ENCODE data around the gene ELOVL6. TPM values are rescaled to one million over a fixed set of nuclear protein-coding genes. Genes with fewer than 3 reads are reported as not detected.

Gene ELOVL6
- total and polyA plus RNA-seq, 9 of the 15 experiments (the other 6 are each of a cell fraction or from before 2014, with no cell fraction given) = 18.3 to 82.6 (median 46.0) TPM

DNA sequence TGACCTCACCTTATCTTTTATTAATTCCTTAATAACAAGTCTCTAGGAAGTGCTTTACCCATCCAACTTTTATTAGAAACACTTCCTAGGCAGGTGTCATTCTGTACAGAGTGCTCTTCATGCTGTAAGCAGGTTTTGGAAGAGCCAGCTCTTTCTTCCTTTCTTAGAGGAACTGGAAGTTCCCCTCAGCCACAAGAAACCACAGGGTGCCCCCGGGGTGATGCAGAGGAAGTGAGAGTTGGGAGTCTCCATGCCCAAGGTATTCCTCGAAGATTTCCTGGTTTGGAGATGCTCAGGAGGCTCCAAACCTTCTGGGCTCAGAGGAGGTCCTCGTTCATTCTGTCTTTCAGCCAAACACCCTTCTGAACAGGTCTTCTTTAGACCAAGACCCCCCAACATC is 201.9 kb downstream of the ELOVL6 start:
- in situ Hi-C loops (cut with MboI) = loop anchor here (5.0 kb wide), 1 partner anchor 521 kb away; no protein-coding TSS in a partner anchor
- FAIRE-seq = no peak

More for the DNA sequence above, 201.9 kb downstream of the ELOVL6 start:
- Histone ChIP-seq H3K27me3 (ENCODE audit: control insufficient read depth in 2 of 2, insufficient read depth in 2 of 2, low read length in 2 of 2) (no peaks in the 10 kb centered on the region), H3K9ac (ENCODE audit: insufficient read depth in 1 of 2, low read depth in 2 of 2, low read length in 2 of 2) (no peak overlapping the region), H3K27ac (ENCODE audit: extremely low read depth, low read depth, low read length) (no peak overlapping the region), H3K79me2 (ENCODE audit: control insufficient read depth, insufficient read depth, low read length) (no peaks in the 10 kb centered on the region), H3K9me3 (replicated peaks; ENCODE audit: control insufficient read depth, insufficient read depth, low read depth, low read length) (no peaks in the 10 kb centered on the region), H3K4me1 (replicated peaks in 1 of 2; ENCODE audit: control insufficient read depth in 2 of 2, insufficient read depth in 2 of 2, low read length in 2 of 2) (no peaks in the 10 kb centered on the region; a peak in 3 of 5 replicates), H2AFZ (ENCODE audit: low read depth, low read length) (no peak overlapping the region), H3K4me2 (ENCODE audit: insufficient read depth, low read length) (no peak overlapping the region), H3K9me1 (ENCODE audit: control insufficient read depth, insufficient read depth, low read length) (no peaks in the 10 kb centered on the region), H3K4me3 (no peak overlapping the region), H4K20me1 (replicated peaks; ENCODE audit: control insufficient read depth, insufficient read depth, low read length) (no peaks in the 10 kb centered on the region), H3K36me3 (ENCODE audit: control insufficient read depth, insufficient read depth, low read length) (no peaks in the 10 kb centered on the region)
- WGBS (ENCODE audit: insufficient coverage, low coverage, missing lambda C conversion rate) = 0% methylated on average over 3 of the region's 3 CpGs
- ChIA-PET CTCF (ENCODE audit: low intra/inter-chr PET ratio) (interaction anchor here (0.6 to 12.8 kb wide), 2 partner anchors 519 to 539 kb away, joined by 4 to 252 read pairs; no protein-coding TSS in a partner anchor), POLR2A (no interaction called here)
- TF ChIP-seq JUND (IDR thresholded peaks at IDR 0.05; ENCODE audit: borderline replicate concordance, low read depth, low read length) (no peak), JUND (tag; IDR thresholded peaks at IDR 0.05; ENCODE audit: borderline replicate concordance, low read depth, low read length) (no peak), U2AF1 (optimal IDR thresholded peaks at IDR 0.05; ENCODE audit: low read depth, low read length) (no peak), NFE2L1 (tag; IDR thresholded peaks at IDR 0.05; ENCODE audit: borderline replicate concordance, low read depth) (no peak), DDX20 (tag; IDR thresholded peaks at IDR 0.05; ENCODE audit: low read depth) (no peak), HNRNPUL1 (IDR thresholded peaks at IDR 0.05; ENCODE audit: low read length) (no peak), KDM4B (IDR thresholded peaks at IDR 0.05; ENCODE audit: borderline replicate concordance in 2 of 2, low read depth in 1 of 2) (no peak), ZFP1 (CRISPR knock-in tag; IDR thresholded peaks at IDR 0.05) (no peak), HDGF (IDR thresholded peaks at IDR 0.05) (no peak)
- TF ChIP-seq, protein P1, sequence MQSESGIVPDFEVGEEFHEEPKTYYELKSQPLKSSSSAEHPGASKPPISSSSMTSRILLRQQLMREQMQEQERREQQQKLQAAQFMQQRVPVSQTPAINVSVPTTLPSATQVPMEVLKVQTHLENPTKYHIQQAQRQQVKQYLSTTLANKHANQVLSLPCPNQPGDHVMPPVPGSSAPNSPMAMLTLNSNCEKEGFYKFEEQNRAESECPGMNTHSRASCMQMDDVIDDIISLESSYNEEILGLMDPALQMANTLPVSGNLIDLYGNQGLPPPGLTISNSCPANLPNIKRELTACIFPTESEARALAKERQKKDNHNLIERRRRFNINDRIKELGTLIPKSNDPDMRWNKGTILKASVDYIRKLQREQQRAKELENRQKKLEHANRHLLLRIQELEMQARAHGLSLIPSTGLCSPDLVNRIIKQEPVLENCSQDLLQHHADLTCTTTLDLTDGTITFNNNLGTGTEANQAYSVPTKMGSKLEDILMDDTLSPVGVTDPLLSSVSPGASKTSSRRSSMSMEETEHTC (IDR thresholded peaks at IDR 0.05) = no peak
- no peak for DNase-seq (ENCODE audit: extremely low read depth in 1 of 4, low spot score in 3 of 4)
- intact Hi-C loops (cut with micrococcal nuclease) = loop anchor here (10.0 kb wide), 1 partner anchor 1638 kb away; no protein-coding TSS in a partner anchor
- no TSS peak for BruUV-seq (replicated peaks)
- ATAC-seq = no peak
